Endothelial cell of umbilical vein (primary cell): Measurements from ENCODE around the gene KRTAP22-1. TPM values are rescaled to one million over a fixed set of nuclear protein-coding genes. Genes with fewer than 3 reads are reported as not detected.

Source experiments
- BruUV-seq: library from RNA; stranded (reverse); fragments of 400-500 nt; replicated peaks from 2 replicates; lab custom pipeline; 2021; lab: Mats Ljungman, UMichigan
- CTCF ChIA-PET: fragments of 300-600, 350-600 bp; sonication (Branson Sonifier 250); formaldehyde crosslinking; loops from one replicate; lab custom pipeline; 2021; ENCODE audit warnings: antibody characterized with exemption, inconsistent platforms; lab: Charles Lee
- POLR2A ChIA-PET: fragments of 300-600, 350-600 bp; sonication (Branson Sonifier 250); formaldehyde crosslinking; loops from one replicate; lab custom pipeline; 2021; ENCODE audit warnings: antibody characterized with exemption, inconsistent platforms; lab: Charles Lee
- DNase-seq: peaks from one replicate; pipeline ENCODE4 v3.0.0-alpha.2; 2011; ENCODE audit warnings: low read depth, low spot score
- FAIRE-seq: peaks from 2 replicates; lab custom pipeline; 2011; peaks lifted over from hg19 to GRCh38; lab: Jason Lieb, UNC
- H2AFZ ChIP-seq: 2 replicates; pipeline ENCODE4 v1.6.0; 2012; ENCODE audit warnings: low read depth, low read length, control low read depth, inconsistent platforms
- H3K27ac ChIP-seq: 2 replicates; pipeline ENCODE4 v1.5.1; 2011; ENCODE audit warnings: low read depth, mild to moderate bottlenecking, control low read depth, low read length, moderate library complexity; ENCODE audit not compliant: insufficient read depth
- H3K27me3 ChIP-seq, 2 experiments: 2 replicates each; pipeline versions ENCODE4 v1.6.0 to v1.6.1; 2011; ENCODE audit warnings: low read length in 2 of 2, mixed read lengths in 1 of 2; ENCODE audit not compliant: control insufficient read depth in 2 of 2, insufficient read depth in 2 of 2
- H3K36me3 ChIP-seq, 2 experiments: 2 replicates in 1 of 2; 3 replicates in 1 of 2; pipeline ENCODE4 v1.5.1; 2011; ENCODE audit warnings: low read length in 2 of 2, mild to moderate bottlenecking in 1 of 2, moderate library complexity in 1 of 2; ENCODE audit not compliant: control insufficient read depth in 2 of 2, insufficient read depth in 2 of 2; ENCODE audit errors: extremely low read depth in 1 of 2
- H3K4me1 ChIP-seq: 3 replicates; pipeline ENCODE4 v1.5.1; 2011; ENCODE audit warnings: mild to moderate bottlenecking, low read length; ENCODE audit not compliant: control insufficient read depth, insufficient read depth; ENCODE audit errors: extremely low read depth
- H3K4me2 ChIP-seq: 2 replicates; pipeline ENCODE4 v1.6.1; 2011; ENCODE audit warnings: low read length, control low read depth, mixed read lengths; ENCODE audit not compliant: insufficient read depth
- H3K4me3 ChIP-seq, 3 experiments: fragments of 200-600 bp in 1 of 3; sonication (generic), shearing (Covaris generic) in 1 of 3; replicated peaks in 1 of 3; 2 replicates each; pipeline ENCODE4 v1.5.1; 2011 to 2016; ENCODE audit warnings: control low read depth in 3 of 3, low read length in 3 of 3, mild to moderate bottlenecking in 2 of 3, inconsistent platforms in 1 of 3, low read depth in 1 of 3, moderate library complexity in 1 of 3; ENCODE audit not compliant: insufficient read depth in 1 of 3
- H3K79me2 ChIP-seq: 2 replicates; pipeline ENCODE4 v1.6.0; 2012; ENCODE audit warnings: low read length, inconsistent platforms; ENCODE audit not compliant: control insufficient read depth, insufficient read depth
- H3K9ac ChIP-seq: replicated peaks from 2 replicates; pipeline ENCODE3; 2011; ENCODE audit warnings: low read length, control low read depth; ENCODE audit not compliant: insufficient read depth; ENCODE audit errors: extremely low read depth
- H3K9me1 ChIP-seq: replicated peaks from 3 replicates; pipeline ENCODE4 v1.6.0; 2011; ENCODE audit warnings: mild to moderate bottlenecking, low read length; ENCODE audit not compliant: control insufficient read depth, insufficient read depth; ENCODE audit errors: extremely low read depth
- H3K9me3 ChIP-seq: replicated peaks from 2 replicates; pipeline ENCODE4 v1.5.1; 2012; ENCODE audit warnings: low read length, inconsistent platforms; ENCODE audit not compliant: control insufficient read depth, insufficient read depth
- H4K20me1 ChIP-seq: replicated peaks from 2 replicates; pipeline ENCODE3; 2011; ENCODE audit warnings: mild to moderate bottlenecking, low read length; ENCODE audit not compliant: control insufficient read depth, insufficient read depth; ENCODE audit errors: extremely low read depth
- EZH2 ChIP-seq: IDR thresholded peaks from 2 replicates; pipeline ENCODE4 v1.6.1; 2012; ENCODE audit warnings: borderline replicate concordance, low read depth, mild to moderate bottlenecking, moderate library complexity, low read length, inconsistent platforms; ENCODE audit not compliant: severe bottlenecking
- FOS ChIP-seq: IDR thresholded peaks from 2 replicates; pipeline ENCODE4 v1.6.1; 2011; ENCODE audit warnings: mild to moderate bottlenecking, low read length, moderate library complexity, borderline replicate concordance; ENCODE audit not compliant: insufficient read depth
- GATA2 ChIP-seq: IDR thresholded peaks from 2 replicates; pipeline ENCODE4 v1.7.0; 2011; ENCODE audit warnings: low read depth, mild to moderate bottlenecking, moderate library complexity, mixed read lengths, low read length; ENCODE audit not compliant: insufficient read length, insufficient read depth
- JUN ChIP-seq: IDR thresholded peaks from 2 replicates; pipeline ENCODE4 v1.6.1; 2011; ENCODE audit warnings: borderline replicate concordance, low read depth; ENCODE audit not compliant: insufficient read length, insufficient read depth
- MYC ChIP-seq: IDR thresholded peaks from one replicate; pipeline ENCODE4 v1.6.1; 2011; ENCODE audit warnings: mild to moderate bottlenecking, low read depth, low read length
- POLR2A ChIP-seq: IDR thresholded peaks from 2 replicates; pipeline ENCODE4 v1.6.1; 2012; ENCODE audit warnings: low read depth, mild to moderate bottlenecking, control low read depth, low read length
- POLR2AphosphoS5 ChIP-seq: IDR thresholded peaks from 2 replicates; pipeline ENCODE4 v1.6.1; 2012; ENCODE audit warnings: low read depth, mild to moderate bottlenecking, control low read depth, low read length, moderate library complexity; ENCODE audit not compliant: insufficient read depth
- dilution Hi-C: fragments of 300-500 bp; cut with MboI; formaldehyde crosslinking; loops from one replicate; pipeline ENCODE4 v1.15.0; 2019; ENCODE audit warnings: low sequenced_read_pairs; ENCODE audit not compliant: extremely low pct_ligation_motif_present
- intact Hi-C: fragments of 100-400 bp; cut with micrococcal nuclease; formaldehyde crosslinking; loops from one replicate; pipeline ENCODE4 v1.10.0; 2022
- polyA plus RNA-seq, 4 experiments: library from polyadenylated mRNA; depleted of rRNA in 3 of 4; stranded (reverse) in 3 of 4; unstranded in 1 of 4; fragments of >200 nt; gene quantifications; 2 replicates each; pipeline versions ENCODE4 v1.2.1 to v1.2.3, GENCODE V29; 2011 to 2012; ENCODE audit warnings: missing spikeins in 1 of 4
- total RNA-seq: library from RNA; stranded (reverse); gene quantifications from 2 replicates; pipeline ENCODE4 v1.2.3, GENCODE V29; 2021
- TF ChIP-seq, protein P1 (sequence below): IDR thresholded peaks from 2 replicates; pipeline ENCODE4 v1.6.1; 2011; ENCODE audit not compliant: insufficient read depth, insufficient read length
- TF ChIP-seq, protein P2 (sequence below), 2 donors: IDR thresholded peaks; 1 replicate in 1 of 2; 2 replicates in 1 of 2; pipeline ENCODE4 v1.5.1; 2011; ENCODE audit warnings: low read length in 2 of 2, mild to moderate bottlenecking in 2 of 2, moderate library complexity in 2 of 2, control low read depth in 1 of 2, inconsistent platforms in 1 of 2, low read depth in 1 of 2; ENCODE audit not compliant: insufficient read depth in 1 of 2; ENCODE audit errors: extremely low read depth in 1 of 2

KRTAP22-1 gene
- total and polyA plus RNA-seq, 2 donors (not counting 3 experiments of a cell fraction or from before 2014, with no cell fraction given) = not detected

DNA sequence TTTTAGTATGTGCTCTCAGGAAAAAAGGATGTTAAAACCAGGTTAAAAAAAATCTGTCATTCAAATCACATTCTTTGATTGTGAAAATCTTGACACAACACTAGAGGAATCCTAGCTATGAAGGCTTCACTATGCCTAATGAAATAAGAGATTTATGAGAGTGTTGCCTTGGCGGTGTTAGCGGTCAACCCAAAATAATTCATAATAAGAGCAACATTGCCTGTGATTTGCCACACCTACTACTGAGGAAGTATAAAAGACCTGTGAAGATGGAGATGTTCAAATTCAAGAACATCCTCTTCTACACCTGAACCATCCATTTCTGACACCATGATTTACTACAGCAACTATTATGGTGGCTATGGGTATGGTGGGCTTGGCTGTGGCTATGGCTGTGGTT, 15.2 kb downstream of the KRTAP22-1 start, which contains the start of gene KRTAP20-1:
Gene KRTAP20-1, plus strand, starts transcription at position 301 of the 400 bp plus-strand sequence. Its CDS starts 30 bp downstream, at position 331.
- no peak for FAIRE-seq
- Histone ChIP-seq H3K79me2 (no peaks in the 10 kb centered on the region), H3K36me3 (no peaks in the 10 kb centered on the region), H3K4me1 (no peaks in the 10 kb centered on the region), H3K9me1 (no peaks in the 10 kb centered on the region), H3K27me3 (no peaks in the 10 kb centered on the region), H3K27ac (no peak within 1 kb of the TSS), H3K9me3 (peaks cover 6% of the 10 kb centered on the region), H4K20me1 (no peaks in the 10 kb centered on the region), H3K4me3 (no peak within 1 kb of the TSS), H3K4me2 (no peak within 1 kb of the TSS), H2AFZ (no peak within 1 kb of the TSS), H3K9ac (no peak within 1 kb of the TSS)
- TF ChIP-seq, protein P1, sequence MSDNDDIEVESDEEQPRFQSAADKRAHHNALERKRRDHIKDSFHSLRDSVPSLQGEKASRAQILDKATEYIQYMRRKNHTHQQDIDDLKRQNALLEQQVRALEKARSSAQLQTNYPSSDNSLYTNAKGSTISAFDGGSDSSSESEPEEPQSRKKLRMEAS = no peak
- TF ChIP-seq GATA2 (no peak), EZH2 (no peak), JUN (no peak), FOS (no peak), POLR2A (no peak), MYC (no peak), POLR2AphosphoS5 (no peak)
- TF ChIP-seq, protein P2, sequence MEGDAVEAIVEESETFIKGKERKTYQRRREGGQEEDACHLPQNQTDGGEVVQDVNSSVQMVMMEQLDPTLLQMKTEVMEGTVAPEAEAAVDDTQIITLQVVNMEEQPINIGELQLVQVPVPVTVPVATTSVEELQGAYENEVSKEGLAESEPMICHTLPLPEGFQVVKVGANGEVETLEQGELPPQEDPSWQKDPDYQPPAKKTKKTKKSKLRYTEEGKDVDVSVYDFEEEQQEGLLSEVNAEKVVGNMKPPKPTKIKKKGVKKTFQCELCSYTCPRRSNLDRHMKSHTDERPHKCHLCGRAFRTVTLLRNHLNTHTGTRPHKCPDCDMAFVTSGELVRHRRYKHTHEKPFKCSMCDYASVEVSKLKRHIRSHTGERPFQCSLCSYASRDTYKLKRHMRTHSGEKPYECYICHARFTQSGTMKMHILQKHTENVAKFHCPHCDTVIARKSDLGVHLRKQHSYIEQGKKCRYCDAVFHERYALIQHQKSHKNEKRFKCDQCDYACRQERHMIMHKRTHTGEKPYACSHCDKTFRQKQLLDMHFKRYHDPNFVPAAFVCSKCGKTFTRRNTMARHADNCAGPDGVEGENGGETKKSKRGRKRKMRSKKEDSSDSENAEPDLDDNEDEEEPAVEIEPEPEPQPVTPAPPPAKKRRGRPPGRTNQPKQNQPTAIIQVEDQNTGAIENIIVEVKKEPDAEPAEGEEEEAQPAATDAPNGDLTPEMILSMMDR (IDR thresholded peaks at IDR 0.05; ENCODE audit: extremely low read depth in 1 of 2, insufficient read depth in 1 of 2, low read depth in 1 of 2, low read length in 2 of 2) = no peak
- intact Hi-C loops (no loop called here), dilution Hi-C loops (no loop called here)
- CTCF ChIA-PET = no interaction called here
- no TSS peak for BruUV-seq
- DNase-seq = no peak
- POLR2A ChIA-PET = no interaction called here
